Neural progenitor cell (in vitro differentiated cells): ENCODE measurements around the gene MVK.

ENCODE experiments used
- CTCF ChIP-seq: fragments of 200-600 bp; sonication (generic); IDR thresholded peaks from 2 replicates; pipeline ENCODE4 v1.5.1; 2017; ENCODE audit warnings: antibody characterized with exemption, mild to moderate bottlenecking
- EZH2 ChIP-seq: fragments of 200-600 bp; sonication (generic); IDR thresholded peaks from 2 replicates; pipeline ENCODE4 v1.6.1; 2017; ENCODE audit warnings: antibody characterized with exemption, mild to moderate bottlenecking, moderate library complexity

DNA sequence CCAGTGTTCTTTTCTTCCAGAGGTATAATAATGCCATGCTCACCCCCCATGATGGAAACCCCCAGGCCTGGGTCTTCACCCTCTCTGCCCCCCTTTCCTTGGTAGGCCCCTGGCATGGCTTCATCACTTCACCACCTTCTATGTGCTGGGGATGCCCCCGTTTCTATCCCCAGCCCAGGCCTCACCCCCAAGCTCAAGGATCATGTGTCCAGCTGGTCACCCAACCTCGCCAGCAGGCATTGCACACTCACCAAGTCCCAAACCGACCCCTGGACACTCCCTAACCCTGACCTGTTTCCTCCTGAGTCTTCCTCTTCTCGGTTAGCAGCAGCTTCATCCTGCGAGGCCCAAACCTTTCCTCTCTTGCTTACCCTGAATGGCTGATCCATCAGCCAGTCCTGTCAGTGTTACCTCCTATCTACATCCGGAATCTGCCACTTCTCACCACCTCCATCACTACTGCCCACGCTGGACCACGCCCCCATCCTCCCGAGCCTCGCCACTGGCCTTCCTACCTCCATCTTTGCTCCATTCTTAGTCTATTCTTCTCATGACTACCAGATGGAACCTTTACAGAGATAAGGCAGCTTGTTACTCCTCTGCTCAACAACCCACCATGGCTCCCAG is 69.0 kb downstream of the MVK start:
- TF ChIP-seq CTCF (no peak), EZH2 (no peak)
